22Rv1 (cell line): ENCODE results near the gene KCNG4.

Source experiments
- H3K27ac ChIP-seq: fragments of 450-650 bp; 2 replicates; pipeline ENCODE4 v1.5.1; 2017
- CTCF ChIP-seq: fragments of 450-650 bp; IDR thresholded peaks from 2 replicates; pipeline ENCODE4 v1.5.1; 2017; ENCODE audit warnings: mild to moderate bottlenecking
- ZFX ChIP-seq: fragments of 450-650 bp; IDR thresholded peaks from 2 replicates; pipeline ENCODE4 v1.6.1; 2017; ENCODE audit warnings: antibody characterized with exemption, borderline replicate concordance

KCNG4 gene

GRCh38 chr16:84281074-84281473 lies 41.3 kb upstream of the KCNG4 start:
- no peak overlapping the region for H3K27ac ChIP-seq
- TF ChIP-seq ZFX (no peak), CTCF (no peak)

- no peak overlapping the region for H3K27ac ChIP-seq
- TF ChIP-seq ZFX = no peak
- TF ChIP-seq CTCF = no peak
Measured at GRCh38 chr16:84279881-84280280, 40.1 kb upstream of the KCNG4 start.

GRCh38 chr16:84278968-84279367 lies 39.2 kb upstream of the KCNG4 start:
- TF ChIP-seq CTCF (no peak), ZFX (no peak)
- no peak overlapping the region for H3K27ac ChIP-seq

- TF ChIP-seq ZFX (no peak), CTCF (no peak)
Measured at GRCh38 chr16:84278333-84278732, 38.5 kb upstream of the KCNG4 start.

GRCh38 chr16:84277244-84277823 lies 37.5 kb upstream of the KCNG4 start:
- H3K27ac ChIP-seq = no peak overlapping the region
- TF ChIP-seq CTCF (peak; percentile 94), ZFX (no peak)

More at GRCh38 chr16:84278333-84278732, 38.5 kb upstream of the KCNG4 start:
- H3K27ac ChIP-seq = no peak overlapping the region

- TF ChIP-seq CTCF = no peak
Measured at GRCh38 chr16:84275585-84276151, 35.9 kb upstream of the KCNG4 start.

GRCh38 chr16:84274515-84274914 lies 34.7 kb upstream of the KCNG4 start:
- TF ChIP-seq CTCF (no peak), ZFX (no peak)

More at GRCh38 chr16:84275585-84276151, 35.9 kb upstream of the KCNG4 start:
- no peak overlapping the region for H3K27ac ChIP-seq

More at GRCh38 chr16:84274515-84274914, 34.7 kb upstream of the KCNG4 start:
- no peak overlapping the region for H3K27ac ChIP-seq
